GM12878 (cell line): ENCODE results near the gene STOML2. TPM values are rescaled to one million over a fixed set of nuclear protein-coding genes. Genes with fewer than 3 reads are reported as not detected.

ENCODE experiments used
- BACH1 ChIP-seq: fragments of 450-650 bp; IDR thresholded peaks from 2 replicates; pipeline ENCODE4 v1.6.1; 2017; ENCODE audit warnings: mild to moderate bottlenecking, borderline replicate concordance
- CHD1 ChIP-seq: IDR thresholded peaks from 2 replicates; pipeline ENCODE4 v1.6.1; 2012; ENCODE audit warnings: low read depth, low read length, improper control_type of control experiment
- CHD2 ChIP-seq: IDR thresholded peaks from 2 replicates; pipeline ENCODE4 v1.6.1; 2011; ENCODE audit warnings: low read depth, low read length, improper control_type of control experiment, borderline replicate concordance
- ELK1 ChIP-seq: IDR thresholded peaks from 2 replicates; pipeline ENCODE4 v1.6.1; 2012; ENCODE audit warnings: low read depth, low read length, improper control_type of control experiment
- ETV6 ChIP-seq, 2 experiments: fragments of 450-650 bp in 1 of 2; IDR thresholded peaks in 1 of 2; conservative IDR thresholded peaks in 1 of 2; 2 replicates each; pipeline ENCODE4 v1.6.1; 2014; ENCODE audit warnings: antibody characterized with exemption in 1 of 2, borderline replicate concordance in 1 of 2, low read depth in 1 of 2, mild to moderate bottlenecking in 1 of 2, moderate library complexity in 1 of 2
- FOXK2 ChIP-seq: fragments of 450-650 bp; IDR thresholded peaks from 2 replicates; pipeline ENCODE4 v1.6.1; 2017; ENCODE audit warnings: mild to moderate bottlenecking, moderate library complexity
- HDAC6 ChIP-seq: fragments of 200-600 bp; sonication (generic); IDR thresholded peaks from one replicate; pipeline ENCODE4 v1.8.0; 2017; ENCODE audit warnings: antibody characterized with exemption; ENCODE audit not compliant: unreplicated experiment
- MAX ChIP-seq: IDR thresholded peaks from 2 replicates; pipeline ENCODE4 v1.6.1; 2012; ENCODE audit warnings: low read depth, low read length, improper control_type of control experiment
- NRF1 ChIP-seq: conservative IDR thresholded peaks from 2 replicates; pipeline ENCODE4 v1.6.1; 2011; ENCODE audit warnings: mild to moderate bottlenecking, low read depth, low read length, improper control_type of control experiment
- PAX8 ChIP-seq: fragments of 450-650 bp; IDR thresholded peaks from 2 replicates; pipeline ENCODE4 v1.6.1; 2017; ENCODE audit warnings: mild to moderate bottlenecking, moderate library complexity
- PML ChIP-seq: IDR thresholded peaks from 2 replicates; pipeline ENCODE4 v1.6.1; 2012; ENCODE audit warnings: low read length, inconsistent platforms
- POLR2AphosphoS2 ChIP-seq: IDR thresholded peaks from 2 replicates; pipeline ENCODE4 v1.6.1; 2011; ENCODE audit warnings: low read depth, mild to moderate bottlenecking, low read length, improper control_type of control experiment, moderate library complexity
- RAD21 ChIP-seq: IDR thresholded peaks from 2 replicates; pipeline ENCODE4 v1.6.1; 2011; ENCODE audit warnings: mild to moderate bottlenecking, low read depth, low read length, moderate library complexity; ENCODE audit not compliant: insufficient read depth
- RELA ChIP-seq: fragments of 450-650 bp; IDR thresholded peaks from 2 replicates; pipeline ENCODE4 v1.8.0; 2014; ENCODE audit warnings: borderline replicate concordance; ENCODE audit not compliant: partially characterized antibody
- RFX5 ChIP-seq: IDR thresholded peaks from 2 replicates; pipeline ENCODE4 v1.6.1; 2011; ENCODE audit warnings: low read depth, low read length, improper control_type of control experiment
- SMC3 ChIP-seq: IDR thresholded peaks from 2 replicates; pipeline ENCODE4 v1.6.1; 2011; ENCODE audit warnings: low read length, improper control_type of control experiment, borderline replicate concordance
- SREBF2 ChIP-seq: IDR thresholded peaks from 2 replicates; pipeline ENCODE4 v1.6.1; 2012; ENCODE audit warnings: mild to moderate bottlenecking, low read length
- STAT3 ChIP-seq: IDR thresholded peaks from 2 replicates; pipeline ENCODE4 v1.6.1; 2011; ENCODE audit warnings: low read depth, low read length, improper control_type of control experiment
- ZBTB33 ChIP-seq: fragments of 450-650 bp; IDR thresholded peaks from 2 replicates; pipeline ENCODE4 v1.6.1; 2017; ENCODE audit warnings: mild to moderate bottlenecking
- polyA plus RNA-seq, 11 experiments: library from polyadenylated mRNA; depleted of rRNA in 4 of 11; unstranded in 6 of 11; stranded (reverse) in 5 of 11; fragments of >200 nt; fragmentation: Nextera tagmentation in 4 of 11; fragmentation: Illumina TruSeq in 1 of 11; extraction: Ambion mirVana in 4 of 11; extraction: Trizol in 1 of 11; gene quantifications; 1 replicate in 1 of 11; 2 replicates in 10 of 11; pipeline versions ENCODE4 v1.2.1 to v1.2.3, GENCODE V29; 2011 to 2016; ENCODE audit warnings: inconsistent platforms in 2 of 11, missing spikeins in 2 of 11, low read depth in 1 of 11
- total RNA-seq, 4 experiments: library from RNA; depleted of rRNA in 3 of 4; stranded (reverse); fragments of >200 nt in 3 of 4; fragmentation: Illumina TruSeq in 1 of 4; extraction: Trizol in 1 of 4; gene quantifications; 2 replicates each; pipeline versions ENCODE4 v1.2.1 to v1.2.3, GENCODE V29; 2013 to 2021
- TF ChIP-seq, protein P1 (sequence below): fragments of 450-650 bp; IDR thresholded peaks from 2 replicates; pipeline ENCODE4 v1.6.1; 2017; ENCODE audit warnings: mild to moderate bottlenecking, low read depth, inconsistent platforms; ENCODE audit not compliant: poor library complexity, severe bottlenecking
- TF ChIP-seq, protein P2 (sequence below): IDR thresholded peaks from 2 replicates; pipeline ENCODE4 v1.6.1; 2011; ENCODE audit warnings: mild to moderate bottlenecking, low read depth, low read length, moderate library complexity; ENCODE audit not compliant: insufficient replicate concordance

STOML2 gene
- total and polyA plus RNA-seq, 10 of the 15 experiments (the other 5 are each of a cell fraction or from before 2014, with no cell fraction given), result 112 to 284 (median 207) TPM

DNA sequence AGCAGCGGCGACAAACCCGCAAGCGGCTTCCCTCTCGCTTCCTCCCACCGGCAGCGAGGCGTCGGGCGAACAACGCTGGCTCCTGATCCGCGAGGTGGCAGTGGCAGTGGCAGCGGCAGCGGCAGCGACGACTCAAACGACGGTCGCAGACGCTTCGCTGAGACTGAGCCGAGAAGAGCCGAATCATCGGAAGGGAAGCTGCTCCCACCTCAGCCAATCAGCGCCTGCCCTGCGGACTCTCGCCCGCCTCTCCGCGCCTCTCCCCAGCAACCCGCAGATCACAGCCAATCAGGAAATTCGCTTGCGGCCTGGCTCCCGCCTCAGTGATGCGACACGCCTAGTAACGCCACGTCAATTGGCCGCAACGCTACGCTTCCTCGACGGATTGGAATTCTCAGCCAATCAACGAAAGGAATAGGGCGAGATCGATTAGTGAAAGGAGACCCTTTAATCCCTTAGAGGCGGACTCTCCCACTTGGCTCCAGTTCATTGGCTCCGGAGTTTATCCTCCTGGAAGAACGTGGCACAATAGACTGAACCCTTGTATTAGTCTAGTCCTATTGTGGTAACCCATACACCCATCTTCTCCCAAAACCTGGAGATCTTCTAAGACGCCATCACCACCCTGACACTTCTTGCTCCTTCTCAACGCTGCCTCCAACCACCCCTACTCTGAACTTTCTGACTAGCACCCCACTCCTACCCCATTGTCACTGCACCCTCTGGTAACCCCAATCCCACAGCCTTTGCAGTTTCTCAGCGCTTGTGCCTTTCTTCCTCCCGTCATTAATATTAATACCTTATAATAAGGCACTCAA, 30.3 kb downstream of the STOML2 start, which contains the start of gene VCP (continued):
- TF ChIP-seq ZBTB33, result peak; percentile 51; the same call in 1 of the 2 replicates
- TF ChIP-seq SREBF2, result 0 out of 2 replicates have a peak, but pooled peaks have one; percentile 7
- TF ChIP-seq HDAC6, result no peak
- TF ChIP-seq SMC3, result 0 out of 2 replicates have a peak, but pooled peaks have one; percentile 0
- TF ChIP-seq MAX, result peak; percentile 59; the same call in 1 of the 2 replicates
- TF ChIP-seq STAT3, result no peak
- no peak for TF ChIP-seq PML
- no peak for TF ChIP-seq ELK1
- TF ChIP-seq, protein P1, sequence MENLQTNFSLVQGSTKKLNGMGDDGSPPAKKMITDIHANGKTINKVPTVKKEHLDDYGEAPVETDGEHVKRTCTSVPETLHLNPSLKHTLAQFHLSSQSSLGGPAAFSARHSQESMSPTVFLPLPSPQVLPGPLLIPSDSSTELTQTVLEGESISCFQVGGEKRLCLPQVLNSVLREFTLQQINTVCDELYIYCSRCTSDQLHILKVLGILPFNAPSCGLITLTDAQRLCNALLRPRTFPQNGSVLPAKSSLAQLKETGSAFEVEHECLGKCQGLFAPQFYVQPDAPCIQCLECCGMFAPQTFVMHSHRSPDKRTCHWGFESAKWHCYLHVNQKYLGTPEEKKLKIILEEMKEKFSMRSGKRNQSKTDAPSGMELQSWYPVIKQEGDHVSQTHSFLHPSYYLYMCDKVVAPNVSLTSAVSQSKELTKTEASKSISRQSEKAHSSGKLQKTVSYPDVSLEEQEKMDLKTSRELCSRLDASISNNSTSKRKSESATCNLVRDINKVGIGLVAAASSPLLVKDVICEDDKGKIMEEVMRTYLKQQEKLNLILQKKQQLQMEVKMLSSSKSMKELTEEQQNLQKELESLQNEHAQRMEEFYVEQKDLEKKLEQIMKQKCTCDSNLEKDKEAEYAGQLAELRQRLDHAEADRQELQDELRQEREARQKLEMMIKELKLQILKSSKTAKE, result peak; percentile 75
- TF ChIP-seq, protein P2, sequence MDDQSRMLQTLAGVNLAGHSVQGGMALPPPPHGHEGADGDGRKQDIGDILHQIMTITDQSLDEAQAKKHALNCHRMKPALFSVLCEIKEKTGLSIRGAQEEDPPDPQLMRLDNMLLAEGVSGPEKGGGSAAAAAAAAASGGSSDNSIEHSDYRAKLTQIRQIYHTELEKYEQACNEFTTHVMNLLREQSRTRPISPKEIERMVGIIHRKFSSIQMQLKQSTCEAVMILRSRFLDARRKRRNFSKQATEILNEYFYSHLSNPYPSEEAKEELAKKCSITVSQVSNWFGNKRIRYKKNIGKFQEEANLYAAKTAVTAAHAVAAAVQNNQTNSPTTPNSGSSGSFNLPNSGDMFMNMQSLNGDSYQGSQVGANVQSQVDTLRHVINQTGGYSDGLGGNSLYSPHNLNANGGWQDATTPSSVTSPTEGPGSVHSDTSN, result peak; percentile 88
- TF ChIP-seq RFX5, result peak; percentile 100
- peak; percentile 35 for TF ChIP-seq BACH1
- TF ChIP-seq FOXK2, result no peak
- TF ChIP-seq ETV6 (conservative IDR thresholded peaks at IDR 0.05 in 1 of 2, IDR thresholded peaks at IDR 0.05 in 1 of 2; ENCODE audit: borderline replicate concordance in 1 of 2, low read depth in 1 of 2), result no peak
- no peak for TF ChIP-seq RELA
- peak; percentile 97 for TF ChIP-seq CHD2
- TF ChIP-seq POLR2AphosphoS2, result peak; percentile 91
- 0 out of 2 replicates have a peak, but pooled peaks have one; percentile 60 for TF ChIP-seq CHD1
- no peak for TF ChIP-seq PAX8
- TF ChIP-seq RAD21, result no peak
- TF ChIP-seq NRF1, result no peak
